ENCODE results near the gene QTRT2. TPM values are rescaled to one million over a fixed set of nuclear protein-coding genes. Genes with fewer than 3 reads are reported as not detected.

The QTRT2 gene
- total and polyA plus RNA-seq, 2 experiments from 2014 or later: 32.3 to 66.5 TPM

DNA sequence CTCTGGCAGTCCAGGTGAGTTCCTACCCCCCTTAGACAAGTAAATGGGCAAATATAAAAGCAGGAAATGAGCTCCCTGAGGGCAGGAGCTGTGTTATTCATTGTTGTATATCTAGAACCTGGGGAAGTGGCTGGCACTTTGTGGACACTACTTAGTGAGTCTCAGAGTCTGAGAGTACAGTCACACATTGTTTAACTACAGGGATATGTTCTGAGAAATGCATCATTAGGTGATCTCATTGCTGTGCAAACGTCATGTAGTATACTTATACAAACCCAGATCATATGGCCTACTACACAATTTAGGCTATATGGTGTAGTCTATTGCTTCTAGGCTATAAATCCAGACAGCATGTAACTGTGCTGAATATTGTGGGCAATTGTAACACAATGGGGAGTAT, 69.9 kb downstream of the QTRT2 start:
- no peak for TF ChIP-seq ZNF331 (CRISPR knock-in tag; IDR thresholded peaks at IDR 0.05; ENCODE audit: low read depth)
- no peak for TF ChIP-seq ZNF462 (CRISPR knock-in tag; IDR thresholded peaks at IDR 0.05)
- no peak for TF ChIP-seq NANOG (IDR thresholded peaks at IDR 0.05; ENCODE audit: borderline replicate concordance)
- no peak for TF ChIP-seq CTCF (conservative IDR thresholded peaks at IDR 0.05; ENCODE audit: low read depth in 2 of 2)
- TF ChIP-seq STAT1 (IDR thresholded peaks at IDR 0.05; ENCODE audit: unreplicated experiment): no peak
- TF ChIP-seq CREB1 (CRISPR knock-in tag; IDR thresholded peaks at IDR 0.05; ENCODE audit: low read depth): no peak
- no peak for TF ChIP-seq JUNB (IDR thresholded peaks at IDR 0.05; ENCODE audit: unreplicated experiment)
- no peak for TF ChIP-seq EZH2phosphoT487 (IDR thresholded peaks at IDR 0.05; ENCODE audit: unreplicated experiment)
- no peak for TF ChIP-seq POLR2AphosphoS5 (IDR thresholded peaks at IDR 0.05; ENCODE audit: low read depth)
- TF ChIP-seq ETS1 (IDR thresholded peaks at IDR 0.05): no peak
- no peak for TF ChIP-seq EZH2 (IDR thresholded peaks at IDR 0.05; ENCODE audit: low read depth, unreplicated experiment)
- TF ChIP-seq ZNF114 (CRISPR knock-in tag; IDR thresholded peaks at IDR 0.05): no peak
- TF ChIP-seq, protein P1, sequence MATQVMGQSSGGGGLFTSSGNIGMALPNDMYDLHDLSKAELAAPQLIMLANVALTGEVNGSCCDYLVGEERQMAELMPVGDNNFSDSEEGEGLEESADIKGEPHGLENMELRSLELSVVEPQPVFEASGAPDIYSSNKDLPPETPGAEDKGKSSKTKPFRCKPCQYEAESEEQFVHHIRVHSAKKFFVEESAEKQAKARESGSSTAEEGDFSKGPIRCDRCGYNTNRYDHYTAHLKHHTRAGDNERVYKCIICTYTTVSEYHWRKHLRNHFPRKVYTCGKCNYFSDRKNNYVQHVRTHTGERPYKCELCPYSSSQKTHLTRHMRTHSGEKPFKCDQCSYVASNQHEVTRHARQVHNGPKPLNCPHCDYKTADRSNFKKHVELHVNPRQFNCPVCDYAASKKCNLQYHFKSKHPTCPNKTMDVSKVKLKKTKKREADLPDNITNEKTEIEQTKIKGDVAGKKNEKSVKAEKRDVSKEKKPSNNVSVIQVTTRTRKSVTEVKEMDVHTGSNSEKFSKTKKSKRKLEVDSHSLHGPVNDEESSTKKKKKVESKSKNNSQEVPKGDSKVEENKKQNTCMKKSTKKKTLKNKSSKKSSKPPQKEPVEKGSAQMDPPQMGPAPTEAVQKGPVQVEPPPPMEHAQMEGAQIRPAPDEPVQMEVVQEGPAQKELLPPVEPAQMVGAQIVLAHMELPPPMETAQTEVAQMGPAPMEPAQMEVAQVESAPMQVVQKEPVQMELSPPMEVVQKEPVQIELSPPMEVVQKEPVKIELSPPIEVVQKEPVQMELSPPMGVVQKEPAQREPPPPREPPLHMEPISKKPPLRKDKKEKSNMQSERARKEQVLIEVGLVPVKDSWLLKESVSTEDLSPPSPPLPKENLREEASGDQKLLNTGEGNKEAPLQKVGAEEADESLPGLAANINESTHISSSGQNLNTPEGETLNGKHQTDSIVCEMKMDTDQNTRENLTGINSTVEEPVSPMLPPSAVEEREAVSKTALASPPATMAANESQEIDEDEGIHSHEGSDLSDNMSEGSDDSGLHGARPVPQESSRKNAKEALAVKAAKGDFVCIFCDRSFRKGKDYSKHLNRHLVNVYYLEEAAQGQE (IDR thresholded peaks at IDR 0.05; ENCODE audit: unreplicated experiment): no peak
- no peak overlapping the region for H3K27ac ChIP-seq (ENCODE audit: low read depth)
- Mint-ChIP-seq H3K27me3 (ENCODE audit: insufficient read depth, low read depth, poor library complexity) (peaks cover 4% of the 10 kb centered on the region), H3K9me3 (no peaks in the 10 kb centered on the region), H3K36me3 (ENCODE audit: low read depth) (no peaks in the 10 kb centered on the region), H3K4me1 (peaks cover 10% of the 10 kb centered on the region), H3K27ac (no peak overlapping the region), H3K4me3 (no peak overlapping the region)
- ATAC-seq (no peak), DNase-seq (ENCODE audit: low spot score) (no peak)
- H3K27me3 ChIP-seq (ENCODE audit: insufficient read depth): no peaks in the 10 kb centered on the region
- no peaks in the 10 kb centered on the region for H3F3A ChIP-seq (replicated peaks; ENCODE audit: low read depth)
- no peak overlapping the region for H2AFZ ChIP-seq
- H3K36me3 ChIP-seq (ENCODE audit: insufficient read depth): no peaks in the 10 kb centered on the region
- no peak overlapping the region for H3K4me2 ChIP-seq
- no peaks in the 10 kb centered on the region for H3K4me1 ChIP-seq (ENCODE audit: insufficient read depth)
- H3K4me3 ChIP-seq: no peak overlapping the region
- H4K20me1 ChIP-seq (replicated peaks; ENCODE audit: insufficient read depth): no peaks in the 10 kb centered on the region
- no peaks in the 10 kb centered on the region for H3K9me2 ChIP-seq (ENCODE audit: insufficient read depth)
- H3K79me2 ChIP-seq (replicated peaks; ENCODE audit: insufficient read depth): no peaks in the 10 kb centered on the region

Data from GM23338 (cell line).